GM18858 (cell line): ENCODE results near the gene NUDT17.

Source experiments
- ATAC-seq: cut with Tn5 transposase; IDR thresholded peaks from one replicate; pipeline ENCODE4 v1.9.1; 2021; ENCODE audit not compliant: unreplicated experiment

The NUDT17 gene

DNA sequence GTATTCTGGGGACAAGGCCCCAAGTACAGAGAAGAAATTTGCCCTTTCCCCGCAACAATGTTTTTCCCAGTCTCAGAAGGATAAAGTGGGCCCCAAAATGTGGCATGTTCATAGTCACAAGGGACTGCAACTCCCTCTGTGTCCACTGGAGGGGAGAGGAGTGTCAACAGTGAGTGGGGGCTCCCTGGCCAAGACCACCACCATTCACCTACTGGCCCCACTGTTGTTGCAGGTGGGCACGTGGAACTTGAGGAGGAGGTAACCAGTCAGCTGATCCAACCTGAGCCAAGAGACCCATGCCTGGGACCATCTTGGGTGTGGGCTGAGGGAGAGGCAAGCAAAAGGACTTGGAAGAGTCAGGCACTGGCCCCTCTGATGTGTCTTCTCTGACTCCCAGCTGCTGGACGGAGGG is 777 bp downstream of the NUDT17 start:
- ATAC-seq = no peak

DNA sequence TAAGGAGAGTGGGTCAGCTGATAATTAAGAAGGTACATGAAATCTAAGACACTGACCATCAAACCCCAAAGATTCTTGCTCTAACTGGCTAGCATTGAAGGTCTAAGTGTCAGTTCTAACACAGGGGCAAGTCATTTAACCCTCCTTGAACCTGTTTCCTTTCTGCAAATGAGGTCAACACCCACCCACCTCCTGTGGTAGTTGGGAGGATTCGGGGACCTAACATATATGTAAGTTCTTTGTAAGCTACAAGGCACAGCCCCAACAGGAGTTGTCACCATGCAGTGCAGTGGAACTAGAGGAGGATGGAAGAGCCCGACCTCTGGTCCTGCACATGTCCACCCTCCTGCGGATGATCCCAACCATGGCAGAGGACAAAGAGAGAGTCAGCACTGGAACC is 2.4 kb downstream of the NUDT17 start:
- no peak for ATAC-seq

- no peak for ATAC-seq
Observed at GRCh38 chr1:145849356-145850160, 4.1 kb downstream of the NUDT17 start.

- no peak for ATAC-seq
Observed at GRCh38 chr1:145855426-145855948, 10.1 kb downstream of the NUDT17 start.

DNA sequence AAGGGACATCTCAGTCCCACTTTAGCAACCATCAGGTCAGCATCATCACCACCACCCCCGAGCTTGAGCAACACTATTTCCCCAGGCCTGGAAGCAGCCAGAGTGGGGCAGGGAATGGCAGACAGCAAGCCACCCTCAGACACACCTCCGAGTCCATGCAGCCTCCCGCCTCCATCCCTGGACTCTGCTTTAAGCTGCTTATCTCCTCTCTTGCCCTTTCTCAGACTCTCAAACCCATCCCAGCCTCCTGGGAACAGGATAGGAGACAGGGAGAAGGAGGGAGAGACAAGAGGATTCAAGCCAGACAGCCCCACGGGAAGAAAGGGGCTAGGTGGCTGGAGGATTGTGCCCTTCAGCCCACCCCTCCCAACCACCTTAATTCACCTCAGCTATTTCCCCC is 11.7 kb downstream of the NUDT17 start:
- ATAC-seq = no peak

DNA sequence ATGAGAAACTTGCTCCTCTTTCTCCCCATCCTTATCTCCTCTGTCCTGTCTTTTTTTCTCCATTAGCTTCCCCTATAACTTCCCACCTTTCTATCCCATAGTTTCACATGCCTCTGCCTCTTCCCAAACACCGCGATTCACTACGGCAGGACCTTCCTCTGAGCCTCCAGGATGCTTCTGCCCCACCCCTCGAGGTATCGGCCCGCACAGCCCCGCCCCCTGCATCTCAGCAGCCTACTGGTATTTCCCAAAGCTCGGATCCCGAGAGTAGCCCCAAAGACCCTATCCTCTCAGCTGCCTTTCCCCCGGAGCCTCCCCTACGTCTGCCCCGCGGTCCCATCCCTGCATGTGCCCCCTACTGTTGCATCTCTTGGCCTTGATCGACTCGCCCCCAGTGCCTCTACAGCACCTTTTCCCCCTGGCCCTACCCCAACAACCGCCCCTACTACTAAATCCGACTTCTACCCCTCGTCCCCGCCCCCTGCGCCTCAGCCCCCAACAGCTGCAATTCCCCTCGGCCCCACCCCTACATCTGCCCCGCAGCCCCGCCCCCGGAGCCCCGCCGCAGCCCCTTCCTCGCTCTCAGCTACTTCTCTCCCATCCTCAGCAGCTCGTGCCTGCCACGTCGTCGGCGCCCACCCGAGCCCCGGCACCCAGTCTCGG is 12.9 kb downstream of the NUDT17 start:
- no peak for ATAC-seq

DNA sequence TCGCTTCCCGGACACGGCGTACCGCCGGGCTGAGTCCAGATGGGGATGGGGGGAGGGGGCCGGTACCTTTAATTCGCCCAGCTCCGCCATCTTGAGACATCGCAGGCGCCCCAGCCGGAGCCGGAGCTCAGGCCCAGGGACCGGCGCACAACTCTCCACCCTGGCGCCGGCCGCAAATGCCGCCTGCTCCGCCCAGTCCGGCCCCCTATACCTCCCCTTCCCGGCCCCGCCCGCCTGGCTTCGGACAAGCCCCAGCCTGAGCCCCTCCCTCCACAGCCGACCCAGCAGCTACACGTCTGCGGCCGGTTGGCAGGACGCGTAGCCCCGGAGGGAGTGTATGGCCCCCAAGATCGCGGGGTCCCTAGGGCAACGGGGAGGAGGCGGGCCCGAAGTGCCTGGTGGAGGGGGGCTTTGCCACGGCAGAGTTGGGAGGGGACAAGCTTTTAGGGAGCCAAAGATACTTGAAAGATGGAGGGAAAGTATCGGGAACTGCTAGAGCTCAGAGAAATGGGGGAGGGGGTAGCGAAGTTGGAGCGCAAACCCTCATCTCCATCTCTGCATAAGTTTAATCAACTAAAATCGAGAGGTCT is 13.6 kb downstream of the NUDT17 start, which contains the start of gene PIAS3:
Gene PIAS3 (minus strand): TSS at position 181 of the 590 bp plus-strand sequence. CDS start 91 bp downstream, at position 90.
- ATAC-seq = peak; percentile 73

DNA sequence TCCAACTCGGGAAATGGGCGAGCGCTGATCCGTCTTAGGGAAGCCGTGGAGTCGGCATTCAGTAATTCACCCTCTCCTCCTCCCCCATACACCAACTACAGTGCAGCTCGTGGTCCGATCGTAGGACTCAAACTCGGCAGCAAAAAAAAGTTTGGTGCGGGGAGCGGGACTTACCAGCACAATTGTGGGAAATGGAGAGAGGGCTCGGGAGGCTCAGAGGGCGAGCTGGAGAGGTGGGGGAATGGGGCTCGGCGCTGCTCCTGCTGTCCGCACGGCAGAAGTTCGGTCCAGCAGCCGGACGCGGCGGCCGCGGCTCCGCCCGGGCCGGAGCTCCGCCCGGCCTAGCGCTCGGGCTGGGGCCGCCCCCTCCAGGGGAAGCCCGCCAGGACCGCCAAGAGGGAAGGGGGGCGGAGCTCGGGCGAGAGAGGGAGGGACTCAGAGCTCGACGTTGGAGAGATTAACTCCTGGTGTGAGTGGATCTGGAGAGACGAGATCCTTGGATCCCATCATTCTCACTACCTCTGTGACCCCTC is 14.1 kb downstream of the NUDT17 start:
- peak; percentile 61 for ATAC-seq

DNA sequence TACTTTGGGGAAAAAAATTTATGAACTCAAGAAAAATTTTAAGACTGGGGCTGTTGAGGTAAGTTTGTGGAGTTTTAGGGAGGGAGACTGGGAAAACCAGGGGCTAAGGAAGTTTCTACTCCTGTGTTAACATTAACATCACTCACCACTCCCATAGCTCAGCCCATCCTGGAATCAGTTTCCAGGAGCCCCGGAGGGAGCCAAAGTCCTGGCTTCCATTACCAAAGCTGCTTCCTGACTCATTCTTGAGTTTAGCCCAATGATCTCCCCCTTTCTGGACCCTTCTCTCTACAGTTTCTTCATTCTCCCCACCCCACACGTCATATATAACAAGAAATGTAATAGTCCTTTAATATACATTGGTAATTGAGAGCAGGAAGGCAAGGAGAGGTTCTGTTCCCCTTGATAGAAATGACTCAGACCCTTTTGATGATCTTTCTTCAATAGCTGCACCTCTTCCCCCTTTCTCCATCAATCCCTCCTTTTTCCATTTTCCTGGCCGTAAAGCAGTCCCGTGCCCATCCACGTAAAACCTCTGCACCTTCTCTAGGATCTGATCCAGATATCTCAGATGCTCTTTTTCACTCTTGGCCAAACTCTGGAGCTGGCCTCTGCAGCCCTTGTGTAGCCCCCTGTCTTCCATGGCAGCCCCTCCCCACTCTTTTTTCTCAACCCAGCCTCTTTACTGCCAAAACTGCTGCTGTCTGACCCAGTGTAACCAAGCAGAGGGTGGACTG is 18.0 kb downstream of the NUDT17 start:
- no peak for ATAC-seq

GRCh38 chr1:145868232-145868631 is 22.8 kb downstream of the NUDT17 start:
- ATAC-seq = no peak

GRCh38 chr1:145871994-145872924 is 26.8 kb downstream of the NUDT17 start:
- ATAC-seq = no peak

- no peak for ATAC-seq
Observed at GRCh38 chr1:145874646-145875045, 29.2 kb downstream of the NUDT17 start.

DNA sequence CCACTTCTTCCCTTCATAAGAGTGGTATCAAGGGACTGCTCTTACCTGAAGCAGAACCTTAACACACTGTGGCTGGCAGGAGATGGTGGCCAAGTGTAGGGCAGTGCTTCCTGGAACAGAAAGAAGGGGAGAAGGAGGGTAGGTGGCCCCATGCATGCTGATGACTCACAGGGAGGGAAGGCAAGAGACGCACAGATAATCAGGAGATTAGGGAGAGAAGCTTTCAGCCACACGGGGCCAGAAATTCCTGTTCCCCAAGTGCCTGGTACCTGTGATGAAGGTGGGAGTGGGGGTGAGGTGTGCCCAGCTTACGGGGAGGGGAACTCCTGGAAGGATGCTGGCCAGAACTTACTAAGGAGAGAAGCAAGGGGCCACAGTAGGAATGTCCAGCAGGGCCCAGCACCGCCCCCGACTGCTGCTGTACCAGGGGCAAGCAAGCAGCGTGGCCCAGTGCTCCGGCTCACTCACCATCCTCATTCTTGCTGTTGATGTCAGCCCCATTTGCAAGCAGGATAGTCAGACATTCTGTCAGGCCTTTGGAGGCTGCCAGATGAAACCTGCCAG is 32.6 kb downstream of the NUDT17 start:
- ATAC-seq = no peak

DNA sequence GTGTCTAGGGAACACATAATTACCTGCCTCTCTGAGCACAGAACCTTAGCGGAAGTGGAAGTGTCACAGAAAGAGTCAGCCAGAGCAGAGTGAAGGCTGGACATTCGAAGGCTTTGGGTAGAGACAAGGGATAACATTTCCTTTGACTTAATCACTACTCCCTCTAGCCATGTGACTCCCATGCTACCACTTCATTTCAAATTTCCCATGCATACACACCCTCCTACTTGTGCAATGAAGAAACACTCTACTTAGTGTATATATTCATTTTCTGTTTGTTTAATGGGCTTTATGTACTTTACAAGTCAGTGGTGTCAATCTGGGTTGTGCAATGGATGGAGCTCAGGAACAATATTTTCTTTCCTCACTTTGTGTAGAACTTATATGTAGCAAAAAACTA is 33.3 kb downstream of the NUDT17 start:
- no peak for ATAC-seq

DNA sequence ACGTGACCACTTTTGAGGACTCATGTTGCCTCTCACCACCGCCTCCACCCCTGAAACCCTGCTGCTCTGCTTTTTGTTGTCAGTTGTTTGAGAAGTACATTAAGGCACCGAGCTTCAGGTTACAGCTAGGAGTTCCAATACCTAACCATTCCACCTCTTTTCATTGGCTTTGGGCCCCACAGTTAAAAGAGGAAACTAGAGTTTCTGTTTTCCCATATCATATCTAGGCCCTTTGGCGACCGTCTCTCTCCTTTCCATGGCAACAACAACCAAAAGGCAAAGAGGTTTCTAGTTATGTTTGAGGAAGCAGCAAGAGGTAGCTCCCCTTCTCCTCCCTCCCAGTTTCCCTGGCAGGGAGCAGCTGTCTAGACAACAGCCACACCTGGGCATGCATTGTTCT is 34.3 kb downstream of the NUDT17 start:
- no peak for ATAC-seq

GRCh38 chr1:145884675-145885074 is 39.2 kb downstream of the NUDT17 start:
- no peak for ATAC-seq

DNA sequence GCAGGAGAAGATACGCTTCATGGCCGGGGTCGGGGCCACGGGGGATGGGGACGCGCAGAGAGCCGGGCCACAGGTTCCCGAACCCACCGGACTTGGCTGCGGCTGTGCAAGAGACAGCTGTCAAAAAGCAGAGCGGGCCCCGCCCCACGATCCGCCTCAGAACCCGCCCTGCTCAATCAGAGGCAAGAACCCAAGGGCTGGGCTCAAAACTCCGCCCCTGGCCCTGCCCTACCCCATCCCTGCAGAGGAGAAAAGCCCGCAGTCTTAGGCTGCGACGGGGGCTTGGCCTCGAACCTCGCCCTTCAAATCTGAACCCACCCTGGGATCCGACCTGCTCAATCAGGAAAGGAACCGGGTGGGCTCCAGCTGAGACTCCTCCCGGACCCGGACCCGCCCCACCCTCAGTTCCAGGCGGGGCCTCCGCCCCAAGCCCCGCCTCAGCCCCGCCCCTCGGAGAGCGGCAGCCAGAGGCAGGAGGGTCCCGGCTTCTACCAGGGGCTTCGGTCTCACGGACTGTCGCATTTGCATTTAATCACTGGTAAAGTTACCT is 40.4 kb downstream of the NUDT17 start, which contains the start of gene ANKRD35:
Gene ANKRD35 (minus strand): TSS at position 129 of the 550 bp plus-strand sequence. CDS start 108 bp downstream, at position 21.
- ATAC-seq = peak; percentile 88

DNA sequence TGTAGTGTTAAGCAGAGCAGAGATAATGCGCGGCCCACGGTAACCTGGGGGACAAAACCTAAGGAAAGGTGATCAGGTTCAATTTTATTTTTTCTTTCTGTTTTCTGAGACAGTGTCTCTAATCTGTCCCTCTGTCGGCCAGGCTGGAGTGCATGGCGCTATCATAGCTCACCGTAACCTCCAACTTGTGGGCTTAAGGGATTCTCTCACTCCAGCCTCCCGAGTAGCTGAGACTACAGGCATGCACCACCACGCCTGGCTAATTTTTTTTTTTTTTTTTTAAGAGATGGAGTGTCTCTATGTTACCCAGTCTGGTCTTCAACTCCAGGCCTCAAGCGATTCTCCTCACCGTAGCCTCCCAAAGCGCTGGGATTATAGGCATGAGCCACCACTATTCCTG is 41.0 kb downstream of the NUDT17 start:
- no peak for ATAC-seq

DNA sequence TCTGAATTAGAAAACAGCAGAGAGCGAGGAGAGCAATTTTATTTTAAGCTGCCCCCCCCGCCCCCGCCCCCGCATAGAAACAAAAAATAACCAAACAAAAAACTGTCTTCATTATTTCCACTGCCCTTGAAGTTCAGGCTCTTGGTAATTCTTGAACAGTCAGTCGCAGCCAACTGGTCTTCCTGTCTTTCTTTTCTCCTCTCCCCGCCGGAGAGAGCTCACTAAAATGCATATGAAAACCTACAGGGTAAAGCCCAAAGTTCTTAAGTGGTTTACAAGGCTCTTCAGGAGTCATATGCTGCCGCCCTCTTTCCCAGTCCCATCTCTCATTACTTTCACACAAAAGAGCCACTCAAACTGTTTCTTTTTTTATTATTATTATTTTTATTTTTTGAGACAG is 41.4 kb downstream of the NUDT17 start:
- no peak for ATAC-seq
